Common myeloid progenitor, CD34-positive (primary cell): Measurements from ENCODE around the gene SLC28A3.

Experiments
- CTCF ChIA-PET: fragments of 350-600 bp; sonication (Branson Sonifier 250); formaldehyde crosslinking; loops from one replicate; lab custom pipeline; 2021; ENCODE audit warnings: antibody characterized with exemption; lab: Charles Lee
- POLR2A ChIA-PET: fragments of 350-600 bp; sonication (Branson Sonifier 250); formaldehyde crosslinking; loops from one replicate; lab custom pipeline; 2021; ENCODE audit warnings: antibody characterized with exemption; lab: Charles Lee
- DNase-seq, 3 donors: peaks; one replicate each; pipeline versions ENCODE4 v3.0.0 to v3.0.0-alpha.2; 2013
- H3K27ac ChIP-seq, 2 experiments: 1 replicate in 1 of 2; 2 replicates in 1 of 2; pipeline ENCODE4 v1.7.0; 2013; ENCODE audit warnings: inconsistent platforms in 2 of 2, low read length in 2 of 2, mild to moderate bottlenecking in 2 of 2, low read depth in 1 of 2, moderate library complexity in 1 of 2; ENCODE audit not compliant: severe bottlenecking in 2 of 2, insufficient read depth in 1 of 2, poor library complexity in 1 of 2
- H3K27me3 ChIP-seq, 5 experiments: replicated peaks in 2 of 5; 1 replicate in 3 of 5; 2 replicates in 2 of 5; pipeline versions ENCODE4 v1.6.1 to v1.7.0; 2013; ENCODE audit warnings: low read length in 4 of 5, mild to moderate bottlenecking in 2 of 5, moderate library complexity in 2 of 5, inconsistent platforms in 1 of 5; ENCODE audit not compliant: insufficient read depth in 5 of 5, control insufficient read depth in 4 of 5
- H3K36me3 ChIP-seq, 4 experiments: 1 replicate in 2 of 4; 2 replicates in 2 of 4; pipeline versions ENCODE4 v1.6.1 to v1.7.0; 2013; ENCODE audit warnings: low read length in 3 of 4, control low read depth in 1 of 4, mild to moderate bottlenecking in 1 of 4; ENCODE audit not compliant: control insufficient read depth in 4 of 4, insufficient read depth in 4 of 4
- H3K4me1 ChIP-seq, 4 experiments: 1 replicate in 3 of 4; 2 replicates in 1 of 4; pipeline versions ENCODE4 v1.6.1 to v1.7.1; 2013; ENCODE audit warnings: low read length in 3 of 4, mild to moderate bottlenecking in 3 of 4, control low read depth in 1 of 4, inconsistent platforms in 1 of 4, moderate library complexity in 1 of 4; ENCODE audit not compliant: control insufficient read depth in 4 of 4, insufficient read depth in 4 of 4; ENCODE audit errors: control extremely low read depth in 1 of 4
- H3K4me3 ChIP-seq, 7 experiments: 1 replicate in 4 of 7; 2 replicates in 3 of 7; pipeline versions ENCODE4 v1.5.1 to v1.7.0; 2013; ENCODE audit warnings: mild to moderate bottlenecking in 7 of 7, low read length in 6 of 7, moderate library complexity in 6 of 7, inconsistent platforms in 2 of 7, low read depth in 2 of 7, control low read depth in 1 of 7; ENCODE audit not compliant: insufficient read depth in 4 of 7, control insufficient read depth in 1 of 7; ENCODE audit errors: extremely low read depth in 1 of 7
- H3K9me3 ChIP-seq, 5 experiments: 1 replicate in 4 of 5; 2 replicates in 1 of 5; pipeline versions ENCODE4 v1.6.1 to v1.7.1; 2013; ENCODE audit warnings: low read length in 4 of 5, mild to moderate bottlenecking in 2 of 5, inconsistent platforms in 1 of 5, low read depth in 1 of 5, moderate library complexity in 1 of 5; ENCODE audit not compliant: control insufficient read depth in 4 of 5, insufficient read depth in 2 of 5; ENCODE audit errors: control extremely low read depth in 1 of 5
- WGBS: methylation state at CpG from one replicate; pipeline ENCODE4 v1.1.5; 2013; ENCODE audit not compliant: insufficient coverage; 5-methylcytosine and 5-hydroxymethylcytosine counted together

The SLC28A3 gene

DNA sequence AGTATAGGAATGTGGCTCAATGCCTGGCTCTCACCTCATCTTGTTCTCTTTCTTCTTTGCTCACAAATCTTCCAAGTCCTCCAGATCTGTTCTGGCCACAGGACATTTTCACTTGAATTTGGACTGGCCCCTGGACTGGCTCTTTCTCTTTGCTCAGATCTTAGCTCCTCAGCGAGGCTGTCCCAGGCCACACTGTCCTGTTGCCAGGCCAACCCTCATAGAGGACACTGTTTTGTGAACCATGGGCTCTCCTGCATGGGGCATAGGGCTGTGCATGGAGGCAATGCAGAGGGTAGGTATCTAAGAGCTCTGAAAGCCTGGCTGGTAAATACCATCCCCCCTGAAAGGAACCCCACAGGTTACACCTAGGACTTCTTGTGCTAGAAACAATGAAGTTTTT is 13.5 kb upstream of the SLC28A3 start:
- no peak for DNase-seq
- no peaks in the 10 kb centered on the region for H3K27me3 ChIP-seq
- POLR2A ChIA-PET: no interaction called here
- no peak overlapping the region for H3K27ac ChIP-seq
- H3K4me3 ChIP-seq: no peak overlapping the region
- no peaks in the 10 kb centered on the region for H3K36me3 ChIP-seq
- CTCF ChIA-PET: no interaction called here
- no peaks in the 10 kb centered on the region for H3K4me1 ChIP-seq
- WGBS: 88% methylated on average over 1 of the region's 1 CpG
- no peaks in the 10 kb centered on the region for H3K9me3 ChIP-seq

DNA sequence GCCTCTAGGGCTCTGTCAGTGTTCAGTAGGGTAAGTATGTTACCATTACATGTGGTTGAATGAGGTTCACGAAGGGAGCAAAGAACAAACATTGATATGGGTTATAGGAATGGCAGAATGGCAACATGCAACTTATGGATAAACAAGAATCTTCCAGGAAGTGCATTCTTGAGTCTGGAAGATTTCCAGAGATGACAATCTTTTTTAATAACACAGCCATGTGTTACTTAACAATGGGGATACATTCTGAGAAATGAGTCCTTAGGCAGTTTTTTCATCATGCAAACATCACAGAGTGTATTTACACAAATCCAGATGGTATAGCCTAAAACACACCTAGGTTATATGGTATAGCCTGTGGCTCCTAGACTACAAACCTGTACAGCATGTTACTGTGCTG is 9.1 kb upstream of the SLC28A3 start:
- no peak for DNase-seq
- no CpG with 5 or more reads among the region's 1 CpG for WGBS
- peaks cover 0 to 5% (median 0%) of the 10 kb centered on the region in 5 experiments for H3K9me3 ChIP-seq
- H3K27ac ChIP-seq: no peak overlapping the region
- POLR2A ChIA-PET: no interaction called here
- CTCF ChIA-PET: no interaction called here
- H3K27me3 ChIP-seq: no peaks in the 10 kb centered on the region
- H3K4me1 ChIP-seq: no peaks in the 10 kb centered on the region
- H3K36me3 ChIP-seq: no peaks in the 10 kb centered on the region
- H3K4me3 ChIP-seq: no peak overlapping the region

DNA sequence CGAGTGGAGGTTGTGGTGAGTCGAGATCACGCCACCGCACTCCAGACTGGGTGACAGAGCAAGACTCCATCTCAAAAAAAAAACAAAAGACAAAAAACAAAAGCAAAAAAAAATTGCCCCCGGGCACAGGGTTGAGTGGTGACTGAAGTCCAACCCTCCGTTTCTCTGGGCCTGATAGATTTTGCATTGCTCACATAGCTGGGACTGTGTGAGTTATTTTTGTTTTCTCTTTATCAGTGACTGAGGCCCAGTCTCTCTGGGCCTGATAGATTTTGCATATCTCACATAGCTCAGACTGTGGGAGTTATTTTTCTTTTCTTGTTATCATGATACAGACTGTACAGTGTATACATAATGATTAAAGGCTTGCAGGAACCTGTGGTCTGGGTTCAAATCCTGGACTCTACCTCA is 2.6 kb upstream of the SLC28A3 start:
- peak in 2 of 3 donors; percentile 4 to 52 for DNase-seq
- H3K27ac ChIP-seq: no peak overlapping the region
- WGBS: 100% methylated on average over 2 of the region's 6 CpGs

DNA sequence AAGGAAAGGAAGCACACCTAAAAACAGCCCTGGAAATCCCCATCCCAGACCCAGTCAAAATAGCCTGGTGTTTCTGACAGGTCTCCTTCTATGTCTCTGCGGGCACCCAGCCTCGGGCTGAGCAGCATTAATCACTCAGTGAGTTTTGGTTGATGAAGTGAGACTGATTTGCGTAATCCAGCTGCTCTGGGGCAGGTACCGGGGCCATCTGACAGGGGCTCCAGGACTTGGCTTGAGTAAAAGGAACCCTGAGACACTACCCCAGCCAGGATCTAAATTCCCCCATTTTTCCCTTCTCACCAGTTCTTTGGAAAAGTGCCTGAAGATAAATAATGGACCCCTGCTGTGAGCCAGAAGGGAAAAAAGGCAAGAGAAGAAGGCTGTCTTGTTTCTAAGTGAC is 596 bp downstream of the SLC28A3 start:
- Histone ChIP-seq H3K4me3 (no peak overlapping the region), H3K9me3 (no peaks in the 10 kb centered on the region), H3K27ac (no peak overlapping the region), H3K4me1 (no peaks in the 10 kb centered on the region), H3K36me3 (no peaks in the 10 kb centered on the region), H3K27me3 (no peaks in the 10 kb centered on the region)
- no CpG with 5 or more reads among the region's 4 CpGs for WGBS
- CTCF ChIA-PET: interaction anchor here (1.2 kb wide), 1 partner anchor 45 kb away, joined by 5 read pairs; no protein-coding TSS in a partner anchor
- DNase-seq: no peak
- POLR2A ChIA-PET: no interaction called here

More for the DNA sequence above, 2.6 kb upstream of the SLC28A3 start:
- no peaks in the 10 kb centered on the region for H3K4me1 ChIP-seq
- H3K36me3 ChIP-seq: no peaks in the 10 kb centered on the region
- no peak overlapping the region for H3K4me3 ChIP-seq
- ChIA-PET CTCF (no interaction called here), POLR2A (no interaction called here)
- H3K27me3 ChIP-seq: no peaks in the 10 kb centered on the region
- H3K9me3 ChIP-seq: no peaks in the 10 kb centered on the region

DNA sequence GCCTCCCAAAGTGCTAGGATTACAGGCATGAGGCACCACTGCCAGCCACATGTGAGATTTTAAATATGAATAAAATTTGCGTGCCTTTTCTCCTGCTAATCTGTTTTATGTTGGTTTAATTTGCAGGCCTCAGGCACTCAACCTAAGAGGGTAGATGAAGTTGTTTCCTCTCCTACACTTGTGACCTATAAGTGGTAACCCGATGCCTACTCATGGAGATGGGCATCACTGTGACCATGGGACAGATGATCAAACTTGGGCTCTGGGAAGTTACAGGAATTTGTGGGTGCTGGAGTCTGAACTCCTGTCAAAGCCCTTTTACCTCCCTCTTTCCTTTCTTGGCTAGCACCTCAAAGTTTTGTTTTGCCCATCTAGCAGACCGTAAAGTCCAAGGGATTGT is 1.1 kb downstream of the SLC28A3 start:
- Histone ChIP-seq H3K4me1 (no peaks in the 10 kb centered on the region), H3K36me3 (no peaks in the 10 kb centered on the region), H3K9me3 (no peaks in the 10 kb centered on the region), H3K4me3 (no peak overlapping the region), H3K27ac (no peak overlapping the region), H3K27me3 (no peaks in the 10 kb centered on the region)
- ChIA-PET POLR2A (no interaction called here), CTCF (interaction anchor here (1.2 kb wide), 1 partner anchor 45 kb away, joined by 5 read pairs; no protein-coding TSS in a partner anchor)
- whole genome bisulfite sequencing: 100% methylated on average over 1 of the region's 3 CpGs
- no peak for DNase-seq

DNA sequence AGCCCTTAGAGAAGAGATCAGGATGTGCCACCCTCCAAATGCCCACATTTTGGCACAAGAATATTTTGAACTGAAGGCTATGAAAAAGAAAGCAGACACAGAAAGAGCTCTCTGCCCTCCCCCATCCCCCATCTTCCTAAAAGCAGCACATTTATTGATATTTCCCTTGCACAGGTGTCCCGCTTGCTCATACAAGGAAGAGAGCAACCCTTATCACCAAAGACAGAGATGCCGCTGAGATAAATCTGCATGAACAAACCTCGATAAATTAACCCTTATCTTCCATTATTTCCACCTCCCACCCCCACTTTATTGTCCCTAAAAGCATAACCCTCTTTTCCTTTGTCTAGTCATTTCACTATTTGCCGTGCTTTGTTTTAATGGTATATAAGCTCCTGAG is 1.8 kb downstream of the SLC28A3 start:
- Histone ChIP-seq H3K36me3 (no peaks in the 10 kb centered on the region), H3K27me3 (no peaks in the 10 kb centered on the region), H3K4me1 (no peaks in the 10 kb centered on the region), H3K27ac (no peak overlapping the region), H3K9me3 (no peaks in the 10 kb centered on the region), H3K4me3 (no peak overlapping the region)
- WGBS: 100% methylated on average over 2 of the region's 4 CpGs
- DNase-seq: no peak
- ChIA-PET POLR2A (no interaction called here), CTCF (no interaction called here)

DNA sequence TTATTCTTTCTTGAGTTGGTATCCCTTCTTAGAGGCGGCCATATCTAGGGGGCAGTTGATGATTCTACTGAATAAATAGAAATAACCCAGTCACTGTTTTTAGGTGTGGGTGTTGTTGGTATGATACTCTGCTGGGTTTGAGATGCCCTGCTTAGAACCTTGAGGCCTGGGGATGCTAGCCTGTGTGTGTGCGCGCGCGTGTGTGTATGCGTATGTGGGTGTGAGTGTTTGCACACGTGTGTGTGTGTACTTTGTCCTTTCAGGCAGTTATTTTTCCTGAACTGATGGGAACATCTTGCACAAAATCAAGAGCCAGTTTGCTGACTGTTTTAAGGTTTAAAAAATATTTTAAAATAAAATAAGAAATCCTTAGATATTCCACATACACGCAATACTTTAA is 3.3 kb downstream of the SLC28A3 start:
- CTCF ChIA-PET: no interaction called here
- WGBS: 100% methylated on average over 1 of the region's 8 CpGs
- Histone ChIP-seq H3K4me1 (no peaks in the 10 kb centered on the region), H3K27me3 (no peaks in the 10 kb centered on the region), H3K36me3 (no peaks in the 10 kb centered on the region), H3K27ac (no peak overlapping the region), H3K4me3 (no peak overlapping the region), H3K9me3 (no peaks in the 10 kb centered on the region)
- POLR2A ChIA-PET: no interaction called here
- DNase-seq: no peak
